ENCODE results near the gene GASK1A. TPM values are rescaled to one million over a fixed set of nuclear protein-coding genes. Genes with fewer than 3 reads are reported as not detected.

Gene GASK1A
- total and polyA plus RNA-seq, 2 of the 8 experiments (the other 6 are each of a cell fraction or from before 2014, with no cell fraction given): 4.7 to 7.9 TPM

DNA sequence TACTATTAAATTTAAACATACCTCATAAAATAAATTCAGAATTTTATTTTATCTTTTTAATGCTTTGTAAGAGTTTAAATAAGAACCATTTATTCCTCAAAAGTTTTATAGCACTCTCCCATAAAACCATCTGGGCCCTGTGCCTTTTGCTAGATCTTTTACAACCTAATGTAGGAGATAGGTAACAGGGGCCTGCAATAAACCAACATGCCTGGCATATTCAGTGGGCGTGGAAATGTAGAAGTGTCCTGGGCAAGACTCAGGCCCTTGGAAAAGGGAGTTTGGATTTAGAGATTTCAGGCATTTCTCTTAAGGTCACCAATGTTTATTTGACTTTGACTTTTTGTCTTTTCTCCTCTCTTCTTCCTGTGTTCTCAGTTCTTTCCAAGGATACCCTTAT, 80.3 kb downstream of the GASK1A start (continued):
- TF ChIP-seq KDM4A (IDR thresholded peaks at IDR 0.05; ENCODE audit: low read depth, low read length, severe bottlenecking): no peak
- TF ChIP-seq SP4 (IDR thresholded peaks at IDR 0.05; ENCODE audit: low read length): no peak
- TF ChIP-seq, protein P1, sequence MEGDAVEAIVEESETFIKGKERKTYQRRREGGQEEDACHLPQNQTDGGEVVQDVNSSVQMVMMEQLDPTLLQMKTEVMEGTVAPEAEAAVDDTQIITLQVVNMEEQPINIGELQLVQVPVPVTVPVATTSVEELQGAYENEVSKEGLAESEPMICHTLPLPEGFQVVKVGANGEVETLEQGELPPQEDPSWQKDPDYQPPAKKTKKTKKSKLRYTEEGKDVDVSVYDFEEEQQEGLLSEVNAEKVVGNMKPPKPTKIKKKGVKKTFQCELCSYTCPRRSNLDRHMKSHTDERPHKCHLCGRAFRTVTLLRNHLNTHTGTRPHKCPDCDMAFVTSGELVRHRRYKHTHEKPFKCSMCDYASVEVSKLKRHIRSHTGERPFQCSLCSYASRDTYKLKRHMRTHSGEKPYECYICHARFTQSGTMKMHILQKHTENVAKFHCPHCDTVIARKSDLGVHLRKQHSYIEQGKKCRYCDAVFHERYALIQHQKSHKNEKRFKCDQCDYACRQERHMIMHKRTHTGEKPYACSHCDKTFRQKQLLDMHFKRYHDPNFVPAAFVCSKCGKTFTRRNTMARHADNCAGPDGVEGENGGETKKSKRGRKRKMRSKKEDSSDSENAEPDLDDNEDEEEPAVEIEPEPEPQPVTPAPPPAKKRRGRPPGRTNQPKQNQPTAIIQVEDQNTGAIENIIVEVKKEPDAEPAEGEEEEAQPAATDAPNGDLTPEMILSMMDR (IDR thresholded peaks at IDR 0.05; ENCODE audit: control extremely low read depth in 1 of 3, insufficient read depth in 1 of 3, low read depth in 1 of 3, low read length in 3 of 3): no peak
